Measurements from ENCODE around the gene TXLNG. TPM values are rescaled to one million over a fixed set of nuclear protein-coding genes. Genes with fewer than 3 reads are reported as not detected.

Gene TXLNG
- total and polyA plus RNA-seq, 12 donors, result 3.6 to 6.8 (median 5.8) TPM

Other genes starting within 250 kb of the TXLNG start
- gene S100G, start 136.3 kb upstream of the TXLNG start, total RNA-seq, result not detected
- not detected for gene S100G, start 136.3 kb upstream of the TXLNG start, polyA plus RNA-seq
- gene CTPS2, start 73.8 kb upstream of the TXLNG start, total RNA-seq, result 1 to 10 TPM; 4.3 to 6.8 (median 5.2) TPM
- gene CTPS2, start 73.8 kb upstream of the TXLNG start, polyA plus RNA-seq, result 10 to 100 TPM in 1 of 2 donors, 1 to 10 TPM in 1; 2.7 to 15.8 TPM
- gene SYAP1, start 66.9 kb upstream of the TXLNG start, total RNA-seq, result 10 to 100 TPM; 14.6 to 25.4 (median 17.5) TPM
- gene SYAP1, start 66.9 kb upstream of the TXLNG start, polyA plus RNA-seq, result 10 to 100 TPM in 1 of 2 donors, 1 to 10 TPM in 1; 9.7 to 10.9 TPM
- gene RBBP7, start 83.9 kb downstream of the TXLNG start, total RNA-seq, result 100 to 1,000 TPM in 8 of 10 donors, 10 to 100 TPM in 2; 88.3 to 125 (median 110) TPM
- gene RBBP7, start 83.9 kb downstream of the TXLNG start, polyA plus RNA-seq, result 10 to 100 TPM; 84.6 to 92.6 TPM
- gene REPS2, start 160.2 kb downstream of the TXLNG start, total RNA-seq, result 10 to 100 TPM in 4 of 10 donors, 1 to 10 TPM in 6; 3.3 to 15.5 (median 8.2) TPM
- 1 to 10 TPM in 1 of 2 donors, under 1 TPM in 1; 0.78 to 1.7 TPM for gene REPS2, start 160.2 kb downstream of the TXLNG start, polyA plus RNA-seq